ENCODE data around the gene SPATA1.

Gene SPATA1

DNA sequence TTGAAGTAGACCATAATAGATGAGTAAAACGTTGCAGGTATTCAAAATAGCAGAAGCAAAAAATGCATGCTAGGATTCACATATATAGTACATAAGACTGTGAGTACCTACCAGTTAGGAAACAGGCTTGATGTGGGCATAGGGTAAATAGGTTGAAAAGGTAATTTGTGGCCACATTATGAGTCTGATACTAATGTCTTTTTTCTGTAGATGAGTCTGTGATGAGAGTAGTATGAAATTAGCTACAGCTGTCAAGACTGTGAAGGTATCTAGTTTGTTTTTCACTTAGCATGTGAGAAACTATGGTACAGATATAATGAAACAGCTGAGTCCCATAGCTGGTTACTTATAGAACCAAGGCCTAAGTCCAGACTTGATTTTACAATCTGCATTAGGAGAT, 12.4 kb upstream of the SPATA1 start:
- Histone ChIP-seq H3K4me3 (replicated peaks; ENCODE audit: low read depth, low read length) (no peak overlapping the region), H3K36me3 (ENCODE audit: control insufficient read depth, insufficient read depth, low read length) (peaks cover 3% of the 10 kb centered on the region), H3K27me3 (replicated peaks; ENCODE audit: control insufficient read depth, insufficient read depth, low read length) (no peaks in the 10 kb centered on the region)
- TF ChIP-seq, protein P1, sequence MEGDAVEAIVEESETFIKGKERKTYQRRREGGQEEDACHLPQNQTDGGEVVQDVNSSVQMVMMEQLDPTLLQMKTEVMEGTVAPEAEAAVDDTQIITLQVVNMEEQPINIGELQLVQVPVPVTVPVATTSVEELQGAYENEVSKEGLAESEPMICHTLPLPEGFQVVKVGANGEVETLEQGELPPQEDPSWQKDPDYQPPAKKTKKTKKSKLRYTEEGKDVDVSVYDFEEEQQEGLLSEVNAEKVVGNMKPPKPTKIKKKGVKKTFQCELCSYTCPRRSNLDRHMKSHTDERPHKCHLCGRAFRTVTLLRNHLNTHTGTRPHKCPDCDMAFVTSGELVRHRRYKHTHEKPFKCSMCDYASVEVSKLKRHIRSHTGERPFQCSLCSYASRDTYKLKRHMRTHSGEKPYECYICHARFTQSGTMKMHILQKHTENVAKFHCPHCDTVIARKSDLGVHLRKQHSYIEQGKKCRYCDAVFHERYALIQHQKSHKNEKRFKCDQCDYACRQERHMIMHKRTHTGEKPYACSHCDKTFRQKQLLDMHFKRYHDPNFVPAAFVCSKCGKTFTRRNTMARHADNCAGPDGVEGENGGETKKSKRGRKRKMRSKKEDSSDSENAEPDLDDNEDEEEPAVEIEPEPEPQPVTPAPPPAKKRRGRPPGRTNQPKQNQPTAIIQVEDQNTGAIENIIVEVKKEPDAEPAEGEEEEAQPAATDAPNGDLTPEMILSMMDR (IDR thresholded peaks at IDR 0.05; ENCODE audit: insufficient read depth, low read length, poor library complexity, severe bottlenecking): no peak
- no peak for DNase-seq (ENCODE audit: extremely low read depth, insufficient read length)

DNA sequence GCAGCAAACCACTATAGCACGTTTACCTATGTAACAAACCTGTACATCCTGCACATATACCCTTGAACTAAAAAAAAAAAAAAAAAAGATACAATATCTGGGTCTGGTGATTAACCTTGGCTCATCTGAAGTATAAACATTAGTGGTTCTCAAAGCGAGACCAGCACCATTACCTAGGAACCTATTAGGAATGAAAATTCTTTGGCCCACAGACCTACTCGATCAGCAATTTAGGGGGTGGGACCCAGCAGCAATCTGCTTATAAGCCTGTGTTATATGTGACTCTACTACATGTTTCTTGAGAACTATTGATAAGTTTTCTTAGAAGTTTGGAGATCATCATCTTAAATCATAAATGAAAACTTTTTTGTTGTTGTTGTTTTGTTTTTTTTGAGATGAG, 9.7 kb upstream of the SPATA1 start:
- TF ChIP-seq, protein P1 (IDR thresholded peaks at IDR 0.05; ENCODE audit: insufficient read depth, low read length, poor library complexity, severe bottlenecking): no peak
- Histone ChIP-seq H3K27me3 (replicated peaks; ENCODE audit: control insufficient read depth, insufficient read depth, low read length) (no peaks in the 10 kb centered on the region), H3K4me3 (replicated peaks; ENCODE audit: low read depth, low read length) (no peak overlapping the region), H3K36me3 (ENCODE audit: control insufficient read depth, insufficient read depth, low read length) (peaks cover 3% of the 10 kb centered on the region)
- DNase-seq (ENCODE audit: extremely low read depth, insufficient read length): no peak

DNA sequence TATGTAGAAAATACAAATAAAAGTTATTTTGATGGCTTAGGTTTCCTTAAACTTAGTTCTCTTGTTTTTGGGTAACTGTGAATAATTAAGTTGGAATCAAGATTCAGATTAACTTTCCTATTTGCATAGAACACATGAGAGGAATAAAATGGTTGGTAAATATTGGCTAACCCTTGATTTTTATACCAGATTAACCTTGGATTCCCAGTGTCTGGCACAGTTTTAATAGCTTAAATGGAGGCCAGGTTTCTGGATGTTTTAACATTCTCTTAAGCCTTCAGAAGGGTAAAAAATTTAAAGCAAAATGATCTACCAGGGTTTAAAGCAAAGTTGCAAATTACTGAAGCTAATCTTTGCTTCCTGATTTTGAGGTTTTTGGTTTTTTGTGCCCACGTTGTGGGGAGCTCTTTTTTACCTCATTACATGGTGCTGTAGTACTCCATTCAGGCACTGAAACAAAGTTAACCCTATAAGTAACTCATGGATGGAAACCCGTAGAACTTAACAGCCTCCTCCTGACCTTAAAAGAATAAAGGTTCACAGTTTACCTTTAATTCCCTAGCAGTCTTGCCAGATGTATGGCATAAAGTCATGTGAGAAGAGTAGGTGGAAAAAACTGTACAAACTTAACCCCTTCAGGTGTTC, 8.4 kb upstream of the SPATA1 start:
- TF ChIP-seq, protein P1 (IDR thresholded peaks at IDR 0.05; ENCODE audit: insufficient read depth, low read length, poor library complexity, severe bottlenecking): no peak
- Histone ChIP-seq H3K4me3 (replicated peaks; ENCODE audit: low read depth, low read length) (no peak overlapping the region), H3K27me3 (replicated peaks; ENCODE audit: control insufficient read depth, insufficient read depth, low read length) (no peaks in the 10 kb centered on the region), H3K36me3 (ENCODE audit: control insufficient read depth, insufficient read depth, low read length) (peaks cover 3% of the 10 kb centered on the region)
- no peak for DNase-seq (ENCODE audit: extremely low read depth, insufficient read length)

DNA sequence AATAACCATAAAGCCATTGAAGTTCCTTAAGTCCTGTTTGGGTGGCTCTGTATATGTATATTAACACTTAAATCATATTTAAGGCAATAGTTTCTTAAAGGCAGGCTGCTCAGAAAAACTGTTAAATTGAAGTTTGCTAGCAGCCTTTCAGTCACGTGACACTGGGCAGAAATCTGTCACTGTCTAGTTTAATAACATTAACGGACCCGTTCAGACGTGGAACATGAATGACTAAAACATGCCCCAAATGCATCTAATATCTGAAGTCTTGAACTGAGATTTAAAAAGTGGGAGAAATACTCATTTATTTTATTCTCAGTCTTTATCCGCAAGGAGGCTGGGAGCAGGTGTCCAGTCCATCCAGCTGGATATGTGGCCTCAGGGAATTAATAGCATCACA, 3.3 kb upstream of the SPATA1 start:
- DNase-seq (ENCODE audit: extremely low read depth, insufficient read length): no peak
- TF ChIP-seq, protein P1 (IDR thresholded peaks at IDR 0.05; ENCODE audit: insufficient read depth, low read length, poor library complexity, severe bottlenecking): no peak
- Histone ChIP-seq H3K4me3 (replicated peaks; ENCODE audit: low read depth, low read length) (no peak overlapping the region), H3K27me3 (replicated peaks; ENCODE audit: control insufficient read depth, insufficient read depth, low read length) (no peaks in the 10 kb centered on the region), H3K36me3 (ENCODE audit: control insufficient read depth, insufficient read depth, low read length) (peaks cover 3% of the 10 kb centered on the region; the same call in 1 of the 2 replicates)

DNA sequence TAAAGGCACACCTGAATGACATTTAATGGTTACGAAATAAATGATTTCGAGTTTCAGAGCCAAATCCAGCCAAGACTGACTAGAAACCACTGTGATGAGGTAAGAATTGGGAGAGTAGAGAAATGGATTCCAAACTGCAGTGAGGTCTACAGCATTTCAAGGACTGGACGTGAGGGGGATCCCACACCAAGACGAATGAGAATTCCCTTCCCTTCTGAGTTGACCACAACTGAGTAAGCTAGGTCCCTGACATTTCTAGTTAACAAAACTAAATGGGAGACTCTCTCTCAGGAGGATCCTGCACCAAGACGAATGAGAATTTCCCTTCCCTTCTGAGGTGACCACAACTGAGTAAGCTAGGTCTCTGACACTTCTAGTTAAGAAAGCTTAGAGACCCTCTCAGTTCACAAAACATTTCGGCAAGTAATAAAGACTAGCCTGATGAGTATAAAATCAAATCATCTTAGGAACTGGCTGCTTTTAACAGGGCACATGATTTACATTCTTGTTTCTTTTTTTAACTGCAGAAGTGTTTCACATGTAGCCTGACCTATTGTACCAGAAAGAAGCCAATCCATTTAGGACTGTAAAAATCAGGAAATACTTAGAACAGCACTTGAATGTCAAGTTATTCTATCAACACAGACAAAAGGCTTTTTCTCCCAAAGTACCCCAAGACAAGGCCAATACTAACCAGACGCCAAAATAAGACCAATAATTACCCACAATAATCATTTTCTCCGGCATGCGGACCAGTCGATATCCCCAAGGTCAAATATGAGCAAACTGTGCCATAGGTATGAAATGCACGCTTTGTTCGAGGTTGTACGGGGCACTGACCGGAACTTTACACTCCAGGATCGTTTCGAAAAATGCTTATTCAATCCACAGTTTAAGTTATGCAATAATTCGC, 1.4 kb upstream of the SPATA1 start:
- DNase-seq (ENCODE audit: extremely low read depth, insufficient read length): no peak
- TF ChIP-seq, protein P1 (IDR thresholded peaks at IDR 0.05; ENCODE audit: insufficient read depth, low read length, poor library complexity, severe bottlenecking): no peak
- Histone ChIP-seq H3K4me3 (replicated peaks; ENCODE audit: low read depth, low read length) (peak overlapping the region; percentile 89), H3K36me3 (ENCODE audit: control insufficient read depth, insufficient read depth, low read length) (peaks cover 3% of the 10 kb centered on the region; the same call in 1 of the 2 replicates), H3K27me3 (replicated peaks; ENCODE audit: control insufficient read depth, insufficient read depth, low read length) (no peaks in the 10 kb centered on the region)
